K562 (cell line): Measurements from ENCODE around the gene ACTN1. TPM values are rescaled to one million over a fixed set of nuclear protein-coding genes. Genes with fewer than 3 reads are reported as not detected.

ENCODE experiments used
- AFF4 ChIP-seq: sonication (generic); formaldehyde crosslinking; IDR thresholded peaks from 2 replicates; pipeline ENCODE4 v1.8.0; 2023; ENCODE audit warnings: mild to moderate bottlenecking, missing genetic modification reagents
- ARHGAP35 ChIP-seq: fragments of 450-650 bp; IDR thresholded peaks from 2 replicates; pipeline ENCODE4 v1.6.1; 2018; ENCODE audit not compliant: partially characterized antibody
- CGGBP1 ChIP-seq: fragments of 250-450 bp; sonication (Bioruptor Pico); IDR thresholded peaks from 2 replicates; pipeline ENCODE4 v1.9.0; 2021; ENCODE audit warnings: mild to moderate bottlenecking
- DNMT1 ChIP-seq: fragments of 450-650 bp; IDR thresholded peaks from 2 replicates; pipeline ENCODE4 v1.6.1; 2016; ENCODE audit warnings: antibody characterized with exemption, mild to moderate bottlenecking
- NELFE ChIP-seq: IDR thresholded peaks from 2 replicates; pipeline ENCODE4 v1.6.1; 2011; ENCODE audit warnings: mild to moderate bottlenecking; ENCODE audit not compliant: insufficient read depth, insufficient read length
- ZNF197 ChIP-seq: fragments of 200-800 bp; sonication (Bioruptor generic); IDR thresholded peaks from 2 replicates; pipeline ENCODE4 v1.6.1; 2016; ENCODE audit warnings: low read depth, missing genetic modification characterization, missing compliant biosample characterization
- polyA plus RNA-seq, 8 experiments: library from polyadenylated mRNA; depleted of rRNA in 4 of 8; stranded (reverse) in 5 of 8; unstranded in 3 of 8; fragments of >200 nt; fragmentation: Nextera tagmentation in 2 of 8; fragmentation: Illumina TruSeq in 1 of 8; extraction: Ambion mirVana in 2 of 8; extraction: Trizol in 1 of 8; gene quantifications; 2 replicates each; pipeline versions ENCODE4 v1.2.1 to v1.2.3, GENCODE V29; 2011 to 2014; ENCODE audit warnings: inconsistent platforms in 1 of 8, missing spikeins in 1 of 8
- total RNA-seq, 7 experiments: library from RNA; depleted of rRNA in 6 of 7; stranded (reverse); fragments of >200 nt in 6 of 7; fragmentation: Illumina TruSeq in 2 of 7; extraction: Trizol in 2 of 7; gene quantifications; 2 replicates each; pipeline versions ENCODE4 v1.2.1 to v1.2.3, GENCODE V29; 2011 to 2021; ENCODE audit warnings: low replicate concordance in 1 of 7

The ACTN1 gene
- total and polyA plus RNA-seq, 9 of the 15 experiments (the other 6 are each of a cell fraction or from before 2014, with no cell fraction given): 2.2 to 67.7 (median 34.5) TPM

- no peak for TF ChIP-seq ZNF197
- TF ChIP-seq NELFE: no peak
- TF ChIP-seq AFF4: no peak
- no peak for TF ChIP-seq DNMT1
- TF ChIP-seq CGGBP1: no peak
- TF ChIP-seq ARHGAP35: no peak
Observed at GRCh38 chr14:68899033-68899603, 80.0 kb downstream of the ACTN1 start (continued).
